BJ (cell line): ENCODE results near the gene KRTAP5-3. TPM values are rescaled to one million over a fixed set of nuclear protein-coding genes. Genes with fewer than 3 reads are reported as not detected.
"Not testable (repeated sequence)": the region's sequence is repeated elsewhere in the genome, so short reads cannot be mapped to it uniquely, and the experiment has no call there.

Experiments
- CTCF ChIA-PET: fragments of 350-600 bp; formaldehyde crosslinking; extraction: SDS; loops from one replicate; lab custom pipeline; 2021; ENCODE audit warnings: antibody characterized with exemption, inconsistent platforms; lab: Yijun Ruan, JAX
- POLR2A ChIA-PET: fragments of 300-600 bp; sonication (Branson Sonifier 250); formaldehyde crosslinking; extraction: SDS; loops from one replicate; lab custom pipeline; 2021; ENCODE audit warnings: antibody characterized with exemption; lab: Charles Lee
- DNase-seq: peaks from one replicate; pipeline ENCODE4 v3.0.0-alpha.2; 2011; ENCODE audit warnings: low read depth
- H3K27me3 ChIP-seq: 2 replicates; pipeline ENCODE4 v1.6.0; 2011; ENCODE audit warnings: low read length; ENCODE audit not compliant: control insufficient read depth, insufficient read depth
- H3K36me3 ChIP-seq: 2 replicates; pipeline ENCODE4 v1.5.1; 2011; ENCODE audit warnings: low read length; ENCODE audit not compliant: control insufficient read depth, insufficient read depth
- H3K4me3 ChIP-seq: 2 replicates; pipeline ENCODE4 v1.5.1; 2011; ENCODE audit warnings: low read depth, mild to moderate bottlenecking, control low read depth, low read length
- polyA plus RNA-seq: library from polyadenylated mRNA; depleted of rRNA; stranded (reverse); fragments of >200 nt; gene quantifications from 2 replicates; pipeline ENCODE4 v1.2.3, GENCODE V29; 2011
- TF ChIP-seq, protein P1 (sequence below): IDR thresholded peaks from 2 replicates; pipeline ENCODE4 v1.5.1; 2011; ENCODE audit warnings: low read depth, mild to moderate bottlenecking, control low read depth, inconsistent platforms, low read length, moderate library complexity; ENCODE audit not compliant: insufficient read depth

The KRTAP5-3 gene
- polyA plus RNA-seq, 1 experiment: not detected

DNA sequence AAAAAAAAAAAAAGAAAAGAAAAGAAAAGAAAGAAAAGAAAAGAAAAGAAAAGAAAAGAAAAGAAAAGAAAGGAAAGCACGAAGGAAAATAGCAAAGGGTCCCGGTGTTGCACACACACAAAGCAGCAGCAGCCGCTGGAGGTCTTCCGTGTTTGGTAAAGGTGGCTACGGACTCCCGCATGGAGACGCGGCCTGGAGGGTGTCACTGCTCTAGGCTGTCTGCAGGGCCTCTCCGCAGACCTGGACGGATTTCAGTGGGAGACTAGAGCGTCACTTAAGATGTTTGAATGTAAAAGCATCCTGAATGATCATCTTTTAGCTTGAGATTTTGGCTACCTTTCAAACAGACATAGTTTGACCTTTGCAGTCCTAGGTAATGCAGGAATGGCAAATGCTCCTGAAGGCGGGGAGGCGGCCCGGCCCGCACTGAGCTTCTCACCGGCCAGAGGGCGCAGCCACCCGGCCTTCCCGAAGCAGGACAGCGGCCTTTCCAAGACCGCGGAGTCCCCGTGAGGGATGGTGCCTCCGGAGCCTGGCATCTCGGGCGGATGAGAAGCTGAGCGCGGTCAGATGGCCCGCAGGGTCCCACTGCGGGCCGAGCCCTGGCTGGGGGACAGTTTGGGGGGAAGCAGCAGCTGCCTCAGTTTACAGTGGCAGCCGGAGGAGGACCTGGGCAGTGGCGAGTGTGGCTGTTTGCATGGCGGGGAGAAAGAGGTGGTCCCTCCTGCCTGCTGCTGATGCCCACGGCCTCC, 39.8 kb upstream of the KRTAP5-3 start:
- no peak for DNase-seq
- ChIA-PET CTCF (interaction anchor here (0.7 kb wide), 1 partner anchor 185 kb away, joined by 4 read pairs; no protein-coding TSS in a partner anchor), POLR2A (no interaction called here)
- no peaks in the 10 kb centered on the region; the same call in none of the 2 replicates for H3K27me3 ChIP-seq
- TF ChIP-seq, protein P1, sequence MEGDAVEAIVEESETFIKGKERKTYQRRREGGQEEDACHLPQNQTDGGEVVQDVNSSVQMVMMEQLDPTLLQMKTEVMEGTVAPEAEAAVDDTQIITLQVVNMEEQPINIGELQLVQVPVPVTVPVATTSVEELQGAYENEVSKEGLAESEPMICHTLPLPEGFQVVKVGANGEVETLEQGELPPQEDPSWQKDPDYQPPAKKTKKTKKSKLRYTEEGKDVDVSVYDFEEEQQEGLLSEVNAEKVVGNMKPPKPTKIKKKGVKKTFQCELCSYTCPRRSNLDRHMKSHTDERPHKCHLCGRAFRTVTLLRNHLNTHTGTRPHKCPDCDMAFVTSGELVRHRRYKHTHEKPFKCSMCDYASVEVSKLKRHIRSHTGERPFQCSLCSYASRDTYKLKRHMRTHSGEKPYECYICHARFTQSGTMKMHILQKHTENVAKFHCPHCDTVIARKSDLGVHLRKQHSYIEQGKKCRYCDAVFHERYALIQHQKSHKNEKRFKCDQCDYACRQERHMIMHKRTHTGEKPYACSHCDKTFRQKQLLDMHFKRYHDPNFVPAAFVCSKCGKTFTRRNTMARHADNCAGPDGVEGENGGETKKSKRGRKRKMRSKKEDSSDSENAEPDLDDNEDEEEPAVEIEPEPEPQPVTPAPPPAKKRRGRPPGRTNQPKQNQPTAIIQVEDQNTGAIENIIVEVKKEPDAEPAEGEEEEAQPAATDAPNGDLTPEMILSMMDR: no peak
- no peak overlapping the region for H3K4me3 ChIP-seq
- H3K36me3 ChIP-seq: no peaks in the 10 kb centered on the region

- CTCF ChIA-PET: interaction anchor here (1.2 to 10.4 kb wide), 3 partner anchors 10 to 48 kb away, joined by 3 to 65 read pairs (median 3); partner anchors contain the start of gene KRTAP5-5
- DNase-seq, H3K36me3 ChIP-seq, H3K4me3 ChIP-seq, POLR2A ChIA-PET, H3K27me3 ChIP-seq: not testable (repeated sequence)
Measured at GRCh38 chr11:1646540-1646939, 38.3 kb upstream of the KRTAP5-3 start.

DNA sequence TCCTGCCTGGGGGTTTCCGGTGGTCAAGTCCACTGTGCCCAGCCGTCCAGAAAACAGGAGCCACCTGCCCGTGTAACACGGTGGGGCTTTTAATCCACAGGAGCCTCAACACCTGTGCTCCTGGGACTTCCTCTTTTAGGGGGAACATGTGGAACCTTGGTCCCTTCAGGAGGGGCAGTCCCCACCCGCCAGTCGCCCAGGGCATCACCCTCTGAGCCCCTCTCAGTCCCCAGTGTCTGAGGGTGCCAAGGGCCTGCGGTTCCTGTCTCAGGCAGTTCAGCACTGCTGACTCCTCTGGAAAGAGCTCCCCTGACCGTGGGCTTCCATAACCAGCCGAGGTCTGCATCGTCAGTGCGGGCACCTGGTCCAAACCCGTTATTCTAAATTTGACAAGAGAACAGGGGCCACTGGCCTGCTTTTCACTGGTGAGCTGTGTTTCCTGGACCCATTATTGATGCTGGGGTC, 37.1 kb upstream of the KRTAP5-3 start:
- ChIA-PET POLR2A (no interaction called here), CTCF (interaction anchor here (1.3 to 10.4 kb wide), 2 partner anchors 16 to 49 kb away, joined by 3 to 65 read pairs; partner anchors contain the start of gene KRTAP5-5)
- no peaks in the 10 kb centered on the region; the same call in 1 of the 2 replicates for H3K27me3 ChIP-seq
- no peak overlapping the region for H3K4me3 ChIP-seq
- no peak for DNase-seq
- no peaks in the 10 kb centered on the region for H3K36me3 ChIP-seq
- TF ChIP-seq, protein P1: no peak

GRCh38 chr11:1644601-1645356, 36.5 kb upstream of the KRTAP5-3 start:
- POLR2A ChIA-PET: no interaction called here
- CTCF ChIA-PET: interaction anchor here (0.8 to 10.4 kb wide), 3 partner anchors 8 to 188 kb away, joined by 3 to 65 read pairs (median 7); partner anchors contain the start of gene KRTAP5-5
- DNase-seq: no peak
- no peaks in the 10 kb centered on the region; the same call in 1 of the 2 replicates for H3K27me3 ChIP-seq
- no peak overlapping the region for H3K4me3 ChIP-seq
- H3K36me3 ChIP-seq: no peaks in the 10 kb centered on the region
- TF ChIP-seq, protein P1: no peak

DNA sequence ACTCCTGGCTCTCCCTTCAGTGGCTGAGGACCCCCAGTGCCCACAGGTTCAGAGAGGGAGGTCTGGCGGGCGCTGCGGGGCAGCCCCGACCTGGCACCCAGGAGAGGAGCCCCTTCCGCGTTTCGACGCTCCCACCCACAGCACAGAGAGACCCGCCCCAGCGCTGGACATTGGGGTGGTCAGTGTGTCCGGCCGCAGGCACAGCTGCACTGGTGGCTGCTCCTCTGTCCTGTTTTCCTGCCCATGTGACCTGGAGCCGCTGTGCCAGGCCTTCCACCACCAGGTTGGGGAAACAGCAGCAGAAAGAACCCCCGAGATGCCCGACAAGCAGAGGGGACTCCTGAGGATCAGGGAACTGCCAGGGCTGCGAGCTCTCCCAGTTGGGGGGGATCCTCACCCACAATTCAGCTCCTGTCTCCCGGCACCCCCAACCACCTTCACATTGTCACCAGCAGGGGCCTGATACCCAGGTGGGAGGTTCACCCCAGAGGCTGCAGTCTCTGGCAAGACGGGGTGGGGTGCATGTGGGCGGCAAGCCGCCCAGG, 35.0 kb upstream of the KRTAP5-3 start:
- CTCF ChIA-PET: interaction anchor here (0.6 to 10.4 kb wide), 4 partner anchors 9 to 449 kb away, joined by 3 to 65 read pairs (median 5); partner anchors contain the start of gene KRTAP5-5
- Histone ChIP-seq H3K4me3 (no peak overlapping the region), H3K36me3 (no peaks in the 10 kb centered on the region), H3K27me3 (no peaks in the 10 kb centered on the region; the same call in none of the 2 replicates)
- TF ChIP-seq, protein P1: no peak
- DNase-seq: no peak
- POLR2A ChIA-PET: no interaction called here
